ENCODE measurements around the gene GTF2F2. TPM values are rescaled to one million over a fixed set of nuclear protein-coding genes. Genes with fewer than 3 reads are reported as not detected.

GTF2F2 gene
- total RNA-seq, 1 experiment from 2014 or later = 40.1 TPM

GRCh38 chr13:45100573-45101262, 19.6 kb upstream of the GTF2F2 start:
- Histone ChIP-seq H3K79me2 (ENCODE audit: insufficient read depth, low read length) (no peaks in the 10 kb centered on the region), H4K20me1 (ENCODE audit: insufficient read depth) (no peaks in the 10 kb centered on the region), H3K4me2 (ENCODE audit: low read length) (no peak overlapping the region), H3K27me3 (ENCODE audit: insufficient read depth, low read length) (no peaks in the 10 kb centered on the region), H3K9me3 (ENCODE audit: control insufficient read depth in 1 of 2, insufficient read depth in 1 of 2, low read depth in 1 of 2, low read length in 2 of 2) (no peaks in the 10 kb centered on the region), H3K27ac (ENCODE audit: low read depth, low read length) (no peak overlapping the region), H3K4me1 (ENCODE audit: control insufficient read depth in 1 of 2, insufficient read depth in 2 of 2, low read length in 2 of 2) (no peaks in the 10 kb centered on the region), H3K9me2 (ENCODE audit: insufficient read depth) (no peaks in the 10 kb centered on the region), H3K36me3 (ENCODE audit: control insufficient read depth in 1 of 2, insufficient read depth in 2 of 2, low read length in 2 of 2) (no peaks in the 10 kb centered on the region), H3K4me3 (replicated peaks in 1 of 2; ENCODE audit: low read depth in 1 of 2, low read length in 2 of 2) (no peak overlapping the region), H2AFZ (ENCODE audit: low read depth, low read length, poor library complexity, severe bottlenecking) (no peak overlapping the region), H3K9ac (ENCODE audit: low read length) (no peak overlapping the region)
- DNase-seq (ENCODE audit: low read depth, low spot score) (no peak), ATAC-seq (no peak)
- ChIA-PET CTCF (no interaction called here), RAD21 (ENCODE audit: low non-redundant PET in 1 of 2, low total read pairs in 2 of 2, uncharacterized antibody in 2 of 2, unreplicated experiment in 2 of 2) (no interaction called here), POLR2A (no interaction called here)
- no TSS peak for BruUV-seq (replicated peaks)
- no peak for TF ChIP-seq RAD21 (IDR thresholded peaks at IDR 0.05; ENCODE audit: low read depth)
- TF ChIP-seq CEBPB (IDR thresholded peaks at IDR 0.05; ENCODE audit: low read depth) = no peak
- TF ChIP-seq ATF3 (IDR thresholded peaks at IDR 0.05) = no peak
- TF ChIP-seq CTCF (IDR thresholded peaks at IDR 0.05 in 2 of 3, conservative IDR thresholded peaks at IDR 0.05 in 1 of 3; ENCODE audit: borderline replicate concordance in 1 of 3, insufficient read depth in 1 of 3, low read depth in 2 of 3, low read length in 2 of 3) = no peak
- TF ChIP-seq EZH2 (IDR thresholded peaks at IDR 0.05) = no peak
- TF ChIP-seq POLR2AphosphoS5 (IDR thresholded peaks at IDR 0.05; ENCODE audit: low read depth, low read length) = no peak
- no peak for TF ChIP-seq CBX3 (IDR thresholded peaks at IDR 0.05; ENCODE audit: low read depth)
- TF ChIP-seq SIN3A (IDR thresholded peaks at IDR 0.05; ENCODE audit: low read depth) = no peak
- no peak for TF ChIP-seq ELF1 (IDR thresholded peaks at IDR 0.05; ENCODE audit: borderline replicate concordance, low read depth)
- TF ChIP-seq YY1 (IDR thresholded peaks at IDR 0.05; ENCODE audit: extremely low read depth, insufficient replicate concordance, low read depth, low read length) = no peak
- no peak for TF ChIP-seq TCF7L2 (IDR thresholded peaks at IDR 0.05; ENCODE audit: borderline replicate concordance, extremely low read depth, insufficient read depth, insufficient read length)
- TF ChIP-seq FOSL1 (IDR thresholded peaks at IDR 0.05; ENCODE audit: low read depth) = no peak
- no peak for TF ChIP-seq EGR1 (IDR thresholded peaks at IDR 0.05; ENCODE audit: low read depth)
- intact Hi-C loops (cut with micrococcal nuclease) = no loop called here

Data from HCT116 (cell line).